PC-9 (cell line): Measurements from ENCODE around the gene DSCAML1.

ENCODE experiments used
- EZH2 ChIP-seq: fragments of 200-600 bp; sonication (generic); IDR thresholded peaks from 2 replicates; pipeline ENCODE4 v1.8.0; 2017; ENCODE audit warnings: antibody characterized with exemption, low read depth
- TF ChIP-seq, protein P1 (sequence below): fragments of 200-600 bp; sonication (generic); conservative IDR thresholded peaks from 2 replicates; pipeline ENCODE4 v1.6.1; 2017; ENCODE audit warnings: mixed run types, antibody characterized with exemption, mild to moderate bottlenecking, moderate library complexity

DNA sequence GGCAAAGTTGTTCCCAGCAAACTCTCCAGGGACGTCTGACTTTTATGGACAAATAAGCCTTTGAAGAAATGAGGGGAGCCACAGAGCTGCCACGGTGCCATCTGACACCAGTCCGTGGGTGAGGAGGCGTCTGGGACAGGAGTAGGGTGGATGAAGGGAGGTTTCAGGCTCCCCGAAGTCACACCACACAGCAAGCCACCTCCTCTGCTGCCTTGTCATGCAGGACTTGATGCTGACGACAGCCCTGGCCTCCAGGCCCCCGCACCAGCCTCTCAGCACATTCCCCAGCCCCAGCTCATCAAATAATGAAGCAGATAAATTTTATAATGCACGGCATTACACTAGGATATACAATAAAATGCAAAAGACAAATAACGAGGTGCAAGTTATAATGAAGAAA, 312.9 kb downstream of the DSCAML1 start:
- TF ChIP-seq, protein P1, sequence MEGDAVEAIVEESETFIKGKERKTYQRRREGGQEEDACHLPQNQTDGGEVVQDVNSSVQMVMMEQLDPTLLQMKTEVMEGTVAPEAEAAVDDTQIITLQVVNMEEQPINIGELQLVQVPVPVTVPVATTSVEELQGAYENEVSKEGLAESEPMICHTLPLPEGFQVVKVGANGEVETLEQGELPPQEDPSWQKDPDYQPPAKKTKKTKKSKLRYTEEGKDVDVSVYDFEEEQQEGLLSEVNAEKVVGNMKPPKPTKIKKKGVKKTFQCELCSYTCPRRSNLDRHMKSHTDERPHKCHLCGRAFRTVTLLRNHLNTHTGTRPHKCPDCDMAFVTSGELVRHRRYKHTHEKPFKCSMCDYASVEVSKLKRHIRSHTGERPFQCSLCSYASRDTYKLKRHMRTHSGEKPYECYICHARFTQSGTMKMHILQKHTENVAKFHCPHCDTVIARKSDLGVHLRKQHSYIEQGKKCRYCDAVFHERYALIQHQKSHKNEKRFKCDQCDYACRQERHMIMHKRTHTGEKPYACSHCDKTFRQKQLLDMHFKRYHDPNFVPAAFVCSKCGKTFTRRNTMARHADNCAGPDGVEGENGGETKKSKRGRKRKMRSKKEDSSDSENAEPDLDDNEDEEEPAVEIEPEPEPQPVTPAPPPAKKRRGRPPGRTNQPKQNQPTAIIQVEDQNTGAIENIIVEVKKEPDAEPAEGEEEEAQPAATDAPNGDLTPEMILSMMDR = no peak
- TF ChIP-seq EZH2 = no peak
